C4-2B (cell line): ENCODE data around the gene YIPF3.

ENCODE experiments used
- CTCF ChIP-seq: fragments of 450-650 bp; conservative IDR thresholded peaks from 2 replicates; pipeline ENCODE4 v1.5.1; 2017; ENCODE audit warnings: mild to moderate bottlenecking
- ZFX ChIP-seq: fragments of 450-650 bp; IDR thresholded peaks from 2 replicates; pipeline ENCODE4 v1.6.1; 2017

- no peak for TF ChIP-seq CTCF
- TF ChIP-seq ZFX = no peak
Observed at GRCh38 chr6:43467752-43468151, 49.0 kb downstream of the YIPF3 start.
